Central memory CD4-positive, alpha-beta T cell (primary cell): ENCODE data around the gene ENOX2.

Experiments
- DNase-seq: peaks from one replicate; pipeline ENCODE4 v3.0.0; 2022

The ENOX2 gene

DNA sequence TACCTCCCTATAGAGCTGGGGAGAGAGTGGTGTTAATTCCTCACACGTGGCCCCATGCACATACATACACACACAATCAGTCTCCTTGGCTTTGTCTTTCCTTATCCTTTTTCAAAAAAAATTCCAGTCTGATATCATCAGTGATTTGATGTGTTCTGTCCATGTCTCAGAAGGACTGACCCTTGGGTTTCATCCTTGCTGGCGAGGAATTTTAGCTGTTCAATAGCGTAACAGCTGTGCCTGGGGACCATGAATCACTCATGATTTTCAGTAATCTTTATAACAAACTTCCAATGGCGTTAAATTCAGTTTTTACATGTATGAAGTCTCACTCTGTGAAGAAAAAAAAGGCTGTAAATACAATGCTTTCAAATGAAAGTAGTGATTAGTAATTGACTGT is 296.6 kb downstream of the ENOX2 start:
- DNase-seq: no peak

DNA sequence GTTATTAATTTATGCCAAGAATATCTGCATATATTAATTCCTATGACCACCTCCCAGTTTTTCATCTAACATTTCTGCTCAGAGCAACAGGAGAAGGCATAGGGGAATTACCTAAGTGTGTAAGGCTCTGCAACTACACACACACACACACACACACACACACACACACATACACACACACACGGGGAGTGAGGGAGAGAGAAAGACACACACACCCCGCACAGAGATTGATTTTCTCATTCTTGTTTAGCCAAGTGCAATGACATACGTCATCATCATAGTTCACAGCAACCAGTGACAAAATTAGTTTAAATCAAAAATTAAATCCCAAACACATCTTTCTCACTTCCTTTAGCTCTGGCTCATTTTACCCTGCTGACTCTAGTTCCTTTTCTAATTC is 298.1 kb downstream of the ENOX2 start:
- no peak for DNase-seq

DNA sequence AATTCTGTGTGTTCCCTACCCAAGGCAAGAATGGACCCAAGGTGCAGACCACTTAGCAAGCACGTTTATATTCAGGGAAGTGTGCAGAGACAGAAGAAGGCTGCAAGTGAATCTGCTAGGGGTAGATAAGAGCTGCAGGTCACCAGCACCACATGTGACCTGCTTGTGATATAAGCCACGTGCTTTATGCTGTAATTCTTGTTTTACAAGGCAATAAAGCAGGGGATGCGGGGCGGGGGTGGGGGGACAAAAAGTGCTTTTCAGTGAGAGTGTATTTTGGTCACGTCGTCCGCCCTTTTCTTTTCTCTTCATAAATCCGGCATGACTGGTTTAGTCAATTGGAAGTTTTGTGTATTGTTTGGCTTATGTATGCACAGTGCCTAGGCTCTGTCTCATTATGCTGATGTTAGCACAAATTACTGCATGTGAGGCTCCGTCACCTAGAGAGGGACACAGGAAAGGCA is 308.5 kb downstream of the ENOX2 start:
- no peak for DNase-seq

DNA sequence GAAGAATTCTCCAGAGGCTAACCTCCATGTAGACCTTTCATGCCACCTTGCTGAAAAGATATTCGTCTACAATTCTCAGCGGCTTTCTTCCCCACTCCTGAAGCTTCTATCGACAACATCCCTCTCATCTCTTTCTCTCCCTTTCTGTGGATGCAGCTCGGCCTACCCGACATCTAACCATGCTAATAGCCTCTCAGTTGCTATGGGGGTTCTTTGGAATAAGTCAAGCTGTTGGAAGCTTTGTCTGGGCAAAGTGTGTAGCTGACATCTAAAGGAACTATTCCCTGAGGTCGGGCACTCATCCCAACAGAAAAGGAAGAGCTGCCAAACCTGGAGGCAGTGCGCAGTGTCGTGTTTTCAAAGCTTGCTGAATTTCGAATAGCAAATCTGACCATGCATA is 309.1 kb downstream of the ENOX2 start:
- DNase-seq: no peak

DNA sequence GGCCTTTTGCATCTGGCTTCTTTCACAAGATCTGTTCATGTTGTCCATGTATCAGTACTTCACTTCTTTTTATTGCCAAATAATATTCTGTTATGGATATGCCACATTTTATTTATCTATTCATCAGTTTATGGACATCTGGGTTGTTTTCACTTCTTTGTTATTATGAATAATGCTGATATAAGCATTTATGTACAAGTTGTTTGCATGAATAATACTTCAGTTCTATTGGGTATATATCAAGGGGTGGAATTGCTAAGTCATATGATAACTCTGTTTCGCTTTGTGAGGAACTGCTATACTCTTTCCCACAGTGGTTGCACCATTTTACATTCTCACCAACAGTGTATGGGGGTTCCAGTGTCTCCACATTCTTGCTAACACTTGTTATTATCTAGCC is 310.8 kb downstream of the ENOX2 start:
- no peak for DNase-seq

DNA sequence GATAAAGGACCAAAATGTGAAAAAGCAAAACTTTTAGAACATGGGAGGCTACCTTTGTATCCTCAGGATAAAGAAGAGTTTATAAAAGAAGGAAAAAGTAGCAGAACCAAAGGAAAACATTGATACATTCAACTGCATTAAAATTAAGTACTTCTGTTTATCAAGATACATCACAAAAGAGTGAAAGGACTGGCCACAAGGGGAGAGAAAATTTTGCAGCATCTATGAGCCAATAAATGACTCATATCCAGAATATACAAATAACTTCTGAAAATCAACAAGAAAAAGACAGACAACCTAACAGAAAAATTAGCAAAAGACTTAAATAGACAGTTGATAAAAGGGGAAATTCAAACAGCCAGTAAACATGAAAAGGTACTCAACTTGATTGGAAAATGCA is 324.1 kb downstream of the ENOX2 start:
- no peak for DNase-seq

DNA sequence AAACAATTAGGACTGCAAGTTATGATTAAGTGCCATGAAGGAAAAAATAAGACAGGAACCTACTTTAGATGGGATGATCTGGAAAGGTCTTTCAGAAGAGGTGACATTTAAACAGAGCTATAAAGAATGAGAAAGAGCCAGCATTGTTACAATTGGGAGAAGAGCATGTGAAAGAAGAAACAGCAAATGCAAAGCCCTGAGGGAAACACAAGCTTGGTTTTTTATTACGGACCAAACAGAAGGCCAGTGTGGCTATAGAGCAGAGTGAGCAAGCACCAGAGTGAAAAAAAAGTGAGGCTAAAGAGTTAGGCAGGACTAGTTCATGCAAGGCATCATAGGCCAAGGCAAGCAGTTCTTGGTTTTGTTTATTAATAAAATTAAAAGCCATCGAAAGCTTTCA is 325.6 kb downstream of the ENOX2 start:
- no peak for DNase-seq

DNA sequence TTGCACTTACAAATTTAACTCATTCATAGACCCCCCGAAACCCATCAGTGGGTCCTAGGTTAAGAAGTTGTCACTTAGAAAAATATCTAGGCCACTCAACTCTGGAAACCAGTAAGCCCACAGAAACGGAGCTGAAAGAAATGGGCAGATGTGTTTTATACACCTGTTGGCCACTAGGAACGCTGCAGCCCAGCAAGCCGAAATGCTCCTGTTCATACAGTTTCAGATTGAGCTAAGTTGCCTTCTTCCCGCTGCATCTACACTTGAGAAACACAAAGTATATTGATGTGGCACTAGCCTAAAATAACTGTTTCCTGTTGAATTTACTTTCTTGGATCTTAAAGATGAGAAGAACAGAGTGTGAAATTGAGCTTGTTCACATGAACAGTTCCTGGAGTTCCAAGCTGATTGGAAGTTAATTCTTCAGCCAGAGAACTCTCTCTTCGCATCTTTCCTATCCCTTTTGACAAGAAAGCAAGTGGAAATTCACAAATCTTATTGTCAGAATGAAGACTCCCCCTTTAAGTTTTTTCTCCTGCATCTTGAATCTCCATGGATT is 327.1 kb downstream of the ENOX2 start:
- DNase-seq: no peak
